HepG2 (cell line): ENCODE measurements around the gene IFNL1. TPM values are rescaled to one million over a fixed set of nuclear protein-coding genes. Genes with fewer than 3 reads are reported as not detected.

Source experiments
- ATAC-seq: fragments of 200-7000 bp; cut with Tn5 transposase; 3 replicates; pipeline ENCODE4 v1.9.1; 2020; ENCODE audit warnings: mild to moderate bottlenecking, moderate library complexity
- BruUV-seq: library from RNA; stranded (reverse); fragments of 400-500 nt; replicated peaks from 2 replicates; lab custom pipeline; 2021; lab: Mats Ljungman, UMichigan
- CTCF ChIA-PET: fragments of 300-600 bp; formaldehyde crosslinking; extraction: SDS; loops from one replicate; lab custom pipeline; 2021; ENCODE audit warnings: low total read pairs, inconsistent platforms, low intra/inter-chr PET ratio; lab: Yijun Ruan, JAX
- POLR2A ChIA-PET: fragments of 350-600 bp; sonication (Branson Sonifier 250); formaldehyde crosslinking; loops from one replicate; lab custom pipeline; 2020; ENCODE audit warnings: antibody characterized with exemption, inconsistent platforms; lab: Yijun Ruan, JAX
- DNase-seq: peaks from one replicate; pipeline ENCODE4 v3.0.0-alpha.2; 2015; ENCODE audit warnings: low spot score
- FAIRE-seq: peaks from 3 replicates; lab custom pipeline; 2011; peaks lifted over from hg19 to GRCh38; lab: Jason Lieb, UNC
- H2AFZ ChIP-seq: one replicate; pipeline ENCODE4 v1.6.1; 2011; ENCODE audit warnings: low read length, inconsistent platforms
- H3K27ac ChIP-seq: fragments of 300-600 bp; 3 replicates; pipeline ENCODE4 v1.8.0; 2011; ENCODE audit warnings: mixed run types, mild to moderate bottlenecking, mixed read lengths, low read length, inconsistent platforms; ENCODE audit not compliant: insufficient read depth; ENCODE audit errors: extremely low read length
- H3K27me3 ChIP-seq, 2 experiments: fragments of 200-600 bp in 1 of 2; 2 replicates in 1 of 2; 3 replicates in 1 of 2; pipeline versions ENCODE4 v1.6.0 to v1.8.0; 2011; ENCODE audit warnings: low read length in 2 of 2, mild to moderate bottlenecking in 2 of 2, moderate library complexity in 2 of 2, inconsistent platforms in 1 of 2; ENCODE audit not compliant: insufficient read depth in 2 of 2, control insufficient read depth in 1 of 2
- H3K36me3 ChIP-seq, 2 experiments: fragments of 200-600 bp in 1 of 2; replicated peaks in 1 of 2; 2 replicates in 1 of 2; 3 replicates in 1 of 2; pipeline versions ENCODE4 v1.5.1 to v1.8.0; 2011; ENCODE audit warnings: low read length in 2 of 2, inconsistent platforms in 1 of 2; ENCODE audit not compliant: insufficient read depth in 2 of 2, control insufficient read depth in 1 of 2
- H3K4me1 ChIP-seq: 2 replicates; pipeline ENCODE4 v1.5.1; 2012; ENCODE audit warnings: low read length, inconsistent platforms; ENCODE audit not compliant: insufficient read depth
- H3K4me2 ChIP-seq: 2 replicates; pipeline ENCODE4 v1.6.0; 2011; ENCODE audit warnings: low read depth, low read length, inconsistent platforms
- H3K4me3 ChIP-seq, 3 experiments: fragments of 200-600 bp in 1 of 3; sonication (generic), shearing (Covaris generic) in 1 of 3; replicated peaks in 1 of 3; 2 replicates each; pipeline ENCODE4 v1.5.1; 2011 to 2016; ENCODE audit warnings: low read length in 3 of 3, inconsistent platforms in 2 of 3, low read depth in 2 of 3, mild to moderate bottlenecking in 2 of 3, control low read depth in 1 of 3, mixed read lengths in 1 of 3; ENCODE audit not compliant: insufficient read depth in 1 of 3
- H3K79me2 ChIP-seq: one replicate; pipeline ENCODE4 v1.6.1; 2011; ENCODE audit warnings: low read length, inconsistent platforms; ENCODE audit not compliant: insufficient read depth
- H3K9ac ChIP-seq: 2 replicates; pipeline ENCODE4 v1.6.0; 2011; ENCODE audit warnings: mild to moderate bottlenecking, low read depth, low read length, inconsistent platforms; ENCODE audit not compliant: insufficient read depth
- H3K9me3 ChIP-seq: 2 replicates; pipeline ENCODE4 v1.5.1; 2012; ENCODE audit warnings: mild to moderate bottlenecking, low read length
- H4K20me1 ChIP-seq: 2 replicates; pipeline ENCODE4 v1.6.0; 2011; ENCODE audit warnings: inconsistent platforms, mild to moderate bottlenecking, low read length, moderate library complexity; ENCODE audit not compliant: insufficient read depth
- CEBPB ChIP-seq: IDR thresholded peaks from 2 replicates; pipeline ENCODE4 v1.6.1; 2011; ENCODE audit warnings: low read depth, low read length, improper control_type of control experiment, borderline replicate concordance
- DNMT3B ChIP-seq: conservative IDR thresholded peaks from 2 replicates; pipeline ENCODE4 v1.6.1; 2016; ENCODE audit warnings: missing biosample characterization, control low read depth
- GFI1 ChIP-seq: sonication (generic); formaldehyde crosslinking; IDR thresholded peaks from 2 replicates; pipeline ENCODE4 v1.5.0; 2020; ENCODE audit warnings: missing genetic modification reagents, mild to moderate bottlenecking, borderline replicate concordance
- HMG20B ChIP-seq: conservative IDR thresholded peaks from 2 replicates; pipeline ENCODE4 v1.6.1; 2016; ENCODE audit warnings: missing genetic modification reagents, missing compliant biosample characterization
- HNRNPL ChIP-seq: fragments of 200-400 bp; formaldehyde crosslinking; IDR thresholded peaks from 2 replicates; pipeline ENCODE4 v1.6.1; 2017; ENCODE audit warnings: mild to moderate bottlenecking, low read depth, low read length
- NR2F6 ChIP-seq, 2 experiments: IDR thresholded peaks; 2 replicates each; pipeline ENCODE4 v1.6.1; 2016; ENCODE audit warnings: antibody characterized with exemption in 1 of 2, mild to moderate bottlenecking in 1 of 2
- PHF21A ChIP-seq: sonication (generic); formaldehyde crosslinking; IDR thresholded peaks from 2 replicates; pipeline ENCODE4 v1.5.0; 2020; ENCODE audit warnings: mild to moderate bottlenecking, missing genetic modification reagents
- RFX5 ChIP-seq: IDR thresholded peaks from 2 replicates; pipeline ENCODE4 v1.6.1; 2011; ENCODE audit warnings: low read depth, low read length, improper control_type of control experiment
- TEAD3 ChIP-seq: optimal IDR thresholded peaks from 2 replicates; pipeline ENCODE3; 2016; ENCODE audit warnings: borderline replicate concordance
- ZNF234 ChIP-seq: sonication (generic); formaldehyde crosslinking; conservative IDR thresholded peaks from 2 replicates; pipeline ENCODE4 v1.5.1; 2020; ENCODE audit warnings: mild to moderate bottlenecking, missing genetic modification reagents
- ZNF501 ChIP-seq: sonication (generic); formaldehyde crosslinking; IDR thresholded peaks from 2 replicates; pipeline ENCODE4 v1.5.1; 2020; ENCODE audit warnings: mild to moderate bottlenecking, moderate library complexity, missing genetic modification reagents
- ZNF646 ChIP-seq: sonication (generic); formaldehyde crosslinking; IDR thresholded peaks from 2 replicates; pipeline ENCODE4 v1.9.0; 2021; ENCODE audit warnings: mild to moderate bottlenecking, missing genetic modification reagents
- ZSCAN20 ChIP-seq: sonication (generic); formaldehyde crosslinking; IDR thresholded peaks from 2 replicates; pipeline ENCODE4 v1.4.0; 2020; ENCODE audit warnings: missing genetic modification reagents, mild to moderate bottlenecking, borderline replicate concordance
- ZZZ3 ChIP-seq: sonication (generic); formaldehyde crosslinking; IDR thresholded peaks from 2 replicates; pipeline ENCODE4 v1.4.0; 2020; ENCODE audit warnings: missing genetic modification reagents, mild to moderate bottlenecking, borderline replicate concordance
- WGBS: methylation state at CpG from one replicate; pipeline ENCODE4 v1.1.6; 2017; ENCODE audit warnings: low lambda C conversion rate; 5-methylcytosine and 5-hydroxymethylcytosine counted together
- in situ Hi-C: cut with HindIII; loops from 2 replicates; pipeline ENCODE4 v1.10.0; 2017; ENCODE audit warnings: low pct_unique_long_range_greater_than_20kb; ENCODE audit not compliant: extremely low pct_ligation_motif_present
- intact Hi-C: fragments of 100-400 bp; cut with micrococcal nuclease; formaldehyde crosslinking; loops from one replicate; pipeline ENCODE4 v1.10.0; 2022; ENCODE audit not compliant: unreplicated experiment
- polyA plus RNA-seq, 8 experiments: library from polyadenylated mRNA; depleted of rRNA in 3 of 8; stranded (reverse) in 7 of 8; unstranded in 1 of 8; fragments of >200 nt; fragmentation: Illumina TruSeq in 4 of 8; extraction: Trizol in 4 of 8; gene quantifications; 2 replicates each; pipeline versions ENCODE4 v1.2.1 to v1.2.3, GENCODE V29; 2011 to 2016; ENCODE audit warnings: low read depth in 4 of 8, missing spikeins in 1 of 8, mixed read lengths in 1 of 8; ENCODE audit not compliant: insufficient read depth in 1 of 8
- total RNA-seq, 5 experiments: library from RNA; depleted of rRNA; stranded (reverse); fragments of >200 nt; fragmentation: Illumina TruSeq; extraction: Trizol; gene quantifications; 2 replicates each; pipeline ENCODE4 v1.2.3, GENCODE V29; 2016; ENCODE audit warnings: low read depth in 1 of 5

Gene IFNL1
- total and polyA plus RNA-seq, 2 of the 13 experiments (the other 11 are each of a cell fraction or from before 2014, with no cell fraction given): not detected

DNA sequence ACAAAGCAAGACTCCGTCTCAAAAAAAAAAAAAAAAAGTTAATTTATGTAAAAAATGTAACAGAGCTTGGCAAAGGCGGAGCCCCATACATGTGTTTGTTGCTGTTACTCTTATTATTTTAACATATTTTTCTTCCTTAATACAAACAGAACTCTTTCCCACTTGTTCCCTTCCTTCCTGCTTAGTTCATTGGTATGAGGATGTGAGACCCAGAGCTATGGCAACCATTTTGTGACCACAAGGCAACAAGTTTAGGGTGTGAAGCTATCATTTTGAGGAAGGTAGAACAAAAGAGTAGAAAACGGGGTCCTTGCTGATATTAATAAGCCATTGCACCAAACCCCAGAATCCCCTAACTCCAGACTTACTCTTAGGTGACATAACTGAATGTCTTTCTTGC, 5.4 kb downstream of the IFNL1 start (continued):
- TF ChIP-seq ZNF646 (CRISPR knock-in tag) (no peak), ZNF234 (no peak)

GRCh38 chr19:39303373-39304184, 7.4 kb downstream of the IFNL1 start:
- intact Hi-C loops: no loop called here
- CTCF ChIA-PET: no interaction called here
- Histone ChIP-seq H3K9me3 (no peaks in the 10 kb centered on the region), H3K4me3 (no peak overlapping the region)
- no peak for TF ChIP-seq HNRNPL
- TF ChIP-seq CEBPB: peak; percentile 39; the same call in 1 of the 2 replicates
- no peak for TF ChIP-seq DNMT3B (CRISPR knock-in tag)
- TF ChIP-seq PHF21A (CRISPR knock-in tag): peak; percentile 62
- peak; percentile 96 for TF ChIP-seq GFI1 (CRISPR knock-in tag)
- TF ChIP-seq NR2F6 (IDR thresholded peaks at IDR 0.05): peak; percentile 33; the same call in 1 of the 2 replicates
- TF ChIP-seq NR2F6 (CRISPR knock-in tag; IDR thresholded peaks at IDR 0.05): no peak
- TF ChIP-seq ZSCAN20 (CRISPR knock-in tag): no peak
- TF ChIP-seq RFX5: peak; percentile 79; the same call in 1 of the 2 replicates
- no peak for TF ChIP-seq ZZZ3 (CRISPR knock-in tag)
- 0 out of 2 replicates have a peak, but pooled peaks have one; percentile 39 for TF ChIP-seq HMG20B
- TF ChIP-seq TEAD3 (CRISPR knock-in tag): peak; percentile 65
- TF ChIP-seq ZNF501 (CRISPR knock-in tag): no peak
- TF ChIP-seq, all 625 proteins: peak for 7
- H3K36me3 ChIP-seq: no peaks in the 10 kb centered on the region
- POLR2A ChIA-PET: no interaction called here
- DNase-seq (peak; percentile 82), ATAC-seq (peak; percentile 72), FAIRE-seq (peak; percentile 66)
- no peak overlapping the region for H3K27ac ChIP-seq
- in situ Hi-C loops: no loop called here
- H4K20me1 ChIP-seq: no peaks in the 10 kb centered on the region
- no peak overlapping the region for H3K4me2 ChIP-seq
- H3K79me2 ChIP-seq: no peaks in the 10 kb centered on the region
- H3K9ac ChIP-seq: no peak overlapping the region
- BruUV-seq: no TSS peak
- no peak overlapping the region for H2AFZ ChIP-seq
- peaks cover 0 to 4% of the 10 kb centered on the region in 2 experiments; a peak in 2 of 5 replicates for H3K27me3 ChIP-seq
- peaks cover 29% of the 10 kb centered on the region for H3K4me1 ChIP-seq
- 11% methylated on average over 10 of the region's 10 CpGs for WGBS
